AG04449 (cell line): Measurements from ENCODE around the gene FCGR1A.
A peak's percentile ranks its signal among the peaks of the same experiment; 100 is the strongest.
"Not testable (repeated sequence)": the region's sequence is repeated elsewhere in the genome, so short reads cannot be mapped to it uniquely, and the experiment has no call there.

ENCODE experiments used
- CTCF ChIA-PET: fragments of 350-600 bp; formaldehyde crosslinking; extraction: SDS; loops from one replicate; lab custom pipeline; 2021; ENCODE audit warnings: antibody characterized with exemption; lab: Yijun Ruan, JAX
- POLR2A ChIA-PET: fragments of 400-600, 350-600 bp; formaldehyde crosslinking; extraction: SDS; loops from one replicate; lab custom pipeline; 2020; ENCODE audit warnings: antibody characterized with exemption, inconsistent platforms; lab: Yijun Ruan, JAX
- DNase-seq: peaks from one replicate; pipeline ENCODE4 v3.0.0-alpha.2; 2010; ENCODE audit warnings: low read depth, low spot score
- H3K4me3 ChIP-seq: 2 replicates; pipeline ENCODE4 v1.5.1; 2011; ENCODE audit warnings: low read depth, mild to moderate bottlenecking, control low read depth, low read length

The FCGR1A gene

GRCh38 chr1:149766241-149766640, 16.3 kb upstream of the FCGR1A start:
- H3K4me3 ChIP-seq, CTCF ChIA-PET, DNase-seq, POLR2A ChIA-PET: not testable (repeated sequence)

GRCh38 chr1:149769216-149769615, 13.3 kb upstream of the FCGR1A start:
- DNase-seq, POLR2A ChIA-PET, CTCF ChIA-PET: not testable (repeated sequence)

GRCh38 chr1:149770661-149771060, 11.8 kb upstream of the FCGR1A start:
- CTCF ChIA-PET, H3K4me3 ChIP-seq, POLR2A ChIA-PET, DNase-seq: not testable (repeated sequence)

More at GRCh38 chr1:149769216-149769615, 13.3 kb upstream of the FCGR1A start:
- H3K4me3 ChIP-seq: not testable (repeated sequence)

GRCh38 chr1:149771653-149772425, 10.7 kb upstream of the FCGR1A start:
- DNase-seq, CTCF ChIA-PET, H3K4me3 ChIP-seq, POLR2A ChIA-PET: not testable (repeated sequence)

- DNase-seq, POLR2A ChIA-PET, H3K4me3 ChIP-seq, CTCF ChIA-PET: not testable (repeated sequence)
These were observed 6.9 kb upstream of the FCGR1A start for GRCh38 chr1:149775510-149776147.

- POLR2A ChIA-PET, DNase-seq, H3K4me3 ChIP-seq, CTCF ChIA-PET: not testable (repeated sequence)
These were observed 5.4 kb upstream of the FCGR1A start for GRCh38 chr1:149777084-149777483.

GRCh38 chr1:149778313-149778712, 4.2 kb upstream of the FCGR1A start:
- DNase-seq, CTCF ChIA-PET, H3K4me3 ChIP-seq, POLR2A ChIA-PET: not testable (repeated sequence)

- POLR2A ChIA-PET, DNase-seq: not testable (repeated sequence)
These were observed 995 bp upstream of the FCGR1A start for GRCh38 chr1:149781413-149781984.

GRCh38 chr1:149783289-149783688, 795 bp downstream of the FCGR1A start:
- CTCF ChIA-PET, POLR2A ChIA-PET, H3K4me3 ChIP-seq, DNase-seq: not testable (repeated sequence)

More at GRCh38 chr1:149781413-149781984, 995 bp upstream of the FCGR1A start:
- CTCF ChIA-PET, H3K4me3 ChIP-seq: not testable (repeated sequence)

GRCh38 chr1:149783868-149784267, 1.4 kb downstream of the FCGR1A start:
- DNase-seq, POLR2A ChIA-PET: not testable (repeated sequence)

GRCh38 chr1:149787688-149788451, 5.4 kb downstream of the FCGR1A start:
- H3K4me3 ChIP-seq, DNase-seq, CTCF ChIA-PET, POLR2A ChIA-PET: not testable (repeated sequence)

More at GRCh38 chr1:149783868-149784267, 1.4 kb downstream of the FCGR1A start:
- CTCF ChIA-PET, H3K4me3 ChIP-seq: not testable (repeated sequence)

- DNase-seq, POLR2A ChIA-PET, CTCF ChIA-PET: not testable (repeated sequence)
- peak overlapping the region; percentile 50 for H3K4me3 ChIP-seq
These were observed 10.0 kb downstream of the FCGR1A start for GRCh38 chr1:149792502-149792901.
